Large intestine (tissue), 3 donors: ENCODE data around the gene PIGQ. TPM values are rescaled to one million over a fixed set of nuclear protein-coding genes. Genes with fewer than 3 reads are reported as not detected.

Experiments
- DNase-seq, 2 donors: peaks; one replicate each; pipeline versions ENCODE4 v3.0.0 to v3.0.0-alpha.2; 2013
- H3K27ac ChIP-seq: one replicate; pipeline ENCODE4 v1.5.1; 2013; ENCODE audit warnings: low read length
- H3K27me3 ChIP-seq: 2 replicates; pipeline ENCODE4 v1.6.1; 2013; ENCODE audit warnings: low read length; ENCODE audit not compliant: control insufficient read depth, insufficient read depth
- H3K36me3 ChIP-seq: 2 replicates; pipeline ENCODE4 v1.6.1; 2013; ENCODE audit warnings: low read length; ENCODE audit not compliant: control insufficient read depth, insufficient read depth
- H3K4me1 ChIP-seq: one replicate; pipeline ENCODE4 v1.6.1; 2013; ENCODE audit warnings: low read length; ENCODE audit not compliant: control insufficient read depth, insufficient read depth
- H3K4me3 ChIP-seq: one replicate; pipeline ENCODE4 v1.5.1; 2013; ENCODE audit warnings: low read length
- H3K9me3 ChIP-seq: one replicate; pipeline ENCODE4 v1.6.1; 2013; ENCODE audit warnings: mild to moderate bottlenecking, low read depth, low read length, moderate library complexity; ENCODE audit not compliant: control insufficient read depth
- WGBS: methylation state at CpG from one replicate; pipeline ENCODE4 v1.1.5; 2013; ENCODE audit warnings: low lambda C conversion rate; ENCODE audit not compliant: insufficient coverage; 5-methylcytosine and 5-hydroxymethylcytosine counted together
- polyA plus RNA-seq: library from polyadenylated mRNA; unstranded; fragments of 120-200 nt; gene quantifications from one replicate; pipeline ENCODE4 v1.2.1, GENCODE V29; 2013

Gene PIGQ
- polyA plus RNA-seq, 1 donor, result 23.6 TPM

GRCh38 chr16:624526-625070 is 54.8 kb downstream of the PIGQ start:
- Histone ChIP-seq H3K27me3 (no peaks in the 10 kb centered on the region), H3K9me3 (peaks cover 6% of the 10 kb centered on the region), H3K27ac (no peak overlapping the region), H3K4me3 (no peak overlapping the region), H3K36me3 (peaks cover 38% of the 10 kb centered on the region), H3K4me1 (peaks cover 7% of the 10 kb centered on the region)
- WGBS, result no CpG with 5 or more reads among the region's 10 CpGs
- no peak for DNase-seq

- Histone ChIP-seq H3K27ac (no peak overlapping the region), H3K4me1 (peaks cover 13% of the 10 kb centered on the region), H3K27me3 (no peaks in the 10 kb centered on the region), H3K4me3 (no peak overlapping the region), H3K9me3 (peaks cover 6% of the 10 kb centered on the region), H3K36me3 (peaks cover 38% of the 10 kb centered on the region)
- WGBS, result no CpG with 5 or more reads among the region's 37 CpGs
- DNase-seq, result no peak
Measured at GRCh38 chr16:625117-625976, 55.6 kb downstream of the PIGQ start.

- peaks cover 22% of the 10 kb centered on the region for H3K4me1 ChIP-seq
- H3K36me3 ChIP-seq, result peaks cover 38% of the 10 kb centered on the region
- peaks cover 3% of the 10 kb centered on the region for H3K27me3 ChIP-seq
- H3K27ac ChIP-seq, result no peak overlapping the region
- no peak for DNase-seq
- no CpG with 5 or more reads among the region's 35 CpGs for WGBS
- peaks cover 6% of the 10 kb centered on the region for H3K9me3 ChIP-seq
- no peak overlapping the region for H3K4me3 ChIP-seq
Measured at GRCh38 chr16:625977-626765, 56.4 kb downstream of the PIGQ start.

GRCh38 chr16:626787-627453 is 57.2 kb downstream of the PIGQ start:
- no CpG with 5 or more reads among the region's 29 CpGs for WGBS
- peaks cover 6% of the 10 kb centered on the region for H3K9me3 ChIP-seq
- peaks cover 38% of the 10 kb centered on the region for H3K36me3 ChIP-seq
- H3K4me3 ChIP-seq, result no peak overlapping the region
- no peak overlapping the region for H3K27ac ChIP-seq
- H3K4me1 ChIP-seq, result peaks cover 19% of the 10 kb centered on the region
- peaks cover 3% of the 10 kb centered on the region for H3K27me3 ChIP-seq
- no peak for DNase-seq

GRCh38 chr16:627454-628239 is 57.9 kb downstream of the PIGQ start:
- peaks cover 8% of the 10 kb centered on the region for H3K9me3 ChIP-seq
- no CpG with 5 or more reads among the region's 50 CpGs for WGBS
- no peak for DNase-seq
- H3K27me3 ChIP-seq, result peaks cover 3% of the 10 kb centered on the region
- no peak overlapping the region for H3K27ac ChIP-seq
- H3K4me1 ChIP-seq, result peaks cover 19% of the 10 kb centered on the region
- no peak overlapping the region for H3K4me3 ChIP-seq
- peaks cover 36% of the 10 kb centered on the region for H3K36me3 ChIP-seq

- no CpG with 5 or more reads among the region's 33 CpGs for WGBS
- H3K36me3 ChIP-seq, result peaks cover 36% of the 10 kb centered on the region
- H3K27ac ChIP-seq, result no peak overlapping the region
- no peak for DNase-seq
- H3K9me3 ChIP-seq, result peaks cover 8% of the 10 kb centered on the region
- no peak overlapping the region for H3K4me3 ChIP-seq
- H3K27me3 ChIP-seq, result peaks cover 3% of the 10 kb centered on the region
- peaks cover 19% of the 10 kb centered on the region for H3K4me1 ChIP-seq
Measured at GRCh38 chr16:628321-629061, 58.7 kb downstream of the PIGQ start.

GRCh38 chr16:629185-629832 is 59.5 kb downstream of the PIGQ start:
- Histone ChIP-seq H3K4me1 (peaks cover 19% of the 10 kb centered on the region), H3K9me3 (peaks cover 8% of the 10 kb centered on the region), H3K36me3 (peaks cover 43% of the 10 kb centered on the region), H3K27me3 (peaks cover 3% of the 10 kb centered on the region), H3K4me3 (no peak overlapping the region), H3K27ac (no peak overlapping the region)
- no CpG with 5 or more reads among the region's 29 CpGs for WGBS
- DNase-seq, result no peak

GRCh38 chr16:629833-630248 is 60.1 kb downstream of the PIGQ start:
- no CpG with 5 or more reads among the region's 11 CpGs for WGBS
- no peak overlapping the region for H3K4me3 ChIP-seq

More at GRCh38 chr16:629833-630248, 60.1 kb downstream of the PIGQ start:
- peaks cover 19% of the 10 kb centered on the region for H3K4me1 ChIP-seq
- peaks cover 8% of the 10 kb centered on the region for H3K9me3 ChIP-seq
- peaks cover 3% of the 10 kb centered on the region for H3K27me3 ChIP-seq
- no peak for DNase-seq
- H3K27ac ChIP-seq, result no peak overlapping the region
- peaks cover 44% of the 10 kb centered on the region for H3K36me3 ChIP-seq
